Effector CD8-positive, alpha-beta T cell (primary cell): Measurements from ENCODE around the gene TMEM130.

Source experiments
- DNase-seq: peaks from one replicate; lab custom pipeline; 2025; lab: John Stamatoyannopoulos, UW

Gene TMEM130

DNA sequence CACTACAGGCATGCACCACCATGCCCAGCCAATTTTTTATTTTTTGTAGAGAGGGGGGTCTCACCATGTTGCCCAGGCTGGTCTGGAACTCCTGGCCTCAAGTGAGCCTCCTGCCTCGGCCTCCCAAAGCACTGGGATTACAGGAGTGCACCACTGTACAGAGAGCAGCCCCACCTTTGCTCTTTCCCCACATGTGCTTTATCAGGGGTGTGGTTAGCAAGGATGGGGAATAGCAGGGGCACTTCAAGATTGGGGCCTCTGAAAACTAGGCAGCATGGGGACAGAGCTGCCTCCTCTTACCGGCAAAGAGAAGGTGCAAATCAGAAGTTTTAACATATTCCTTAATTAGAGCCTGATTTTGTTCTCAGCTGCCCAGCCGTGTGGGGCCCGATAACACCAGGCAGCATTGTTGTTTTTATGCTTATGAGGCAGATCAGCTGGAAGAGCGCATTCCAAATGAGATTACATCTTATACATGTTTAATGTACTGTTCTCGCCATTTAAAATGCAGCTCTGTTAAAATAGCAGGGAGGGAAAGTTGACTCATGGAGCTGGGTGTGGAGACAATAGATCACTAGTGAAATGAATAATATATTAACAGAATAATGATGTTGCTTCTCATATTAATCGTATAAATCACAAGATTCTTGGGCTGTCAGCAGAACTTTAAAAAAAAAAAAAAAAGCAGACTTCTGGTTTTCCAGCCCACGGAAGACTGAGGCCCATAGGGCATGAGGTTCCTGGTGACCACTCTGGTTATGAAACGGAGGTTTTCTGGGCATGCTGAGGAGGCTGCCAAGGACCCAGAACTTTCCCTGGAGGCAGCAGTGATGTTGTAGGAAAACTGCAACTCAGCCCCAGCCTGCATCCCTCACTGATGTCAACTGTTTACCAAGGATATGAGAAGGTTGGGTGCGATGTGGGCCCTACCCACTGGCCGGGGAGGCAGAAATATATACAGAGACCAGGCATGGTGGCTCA, 62.5 kb downstream of the TMEM130 start:
- DNase-seq, result no peak

DNA sequence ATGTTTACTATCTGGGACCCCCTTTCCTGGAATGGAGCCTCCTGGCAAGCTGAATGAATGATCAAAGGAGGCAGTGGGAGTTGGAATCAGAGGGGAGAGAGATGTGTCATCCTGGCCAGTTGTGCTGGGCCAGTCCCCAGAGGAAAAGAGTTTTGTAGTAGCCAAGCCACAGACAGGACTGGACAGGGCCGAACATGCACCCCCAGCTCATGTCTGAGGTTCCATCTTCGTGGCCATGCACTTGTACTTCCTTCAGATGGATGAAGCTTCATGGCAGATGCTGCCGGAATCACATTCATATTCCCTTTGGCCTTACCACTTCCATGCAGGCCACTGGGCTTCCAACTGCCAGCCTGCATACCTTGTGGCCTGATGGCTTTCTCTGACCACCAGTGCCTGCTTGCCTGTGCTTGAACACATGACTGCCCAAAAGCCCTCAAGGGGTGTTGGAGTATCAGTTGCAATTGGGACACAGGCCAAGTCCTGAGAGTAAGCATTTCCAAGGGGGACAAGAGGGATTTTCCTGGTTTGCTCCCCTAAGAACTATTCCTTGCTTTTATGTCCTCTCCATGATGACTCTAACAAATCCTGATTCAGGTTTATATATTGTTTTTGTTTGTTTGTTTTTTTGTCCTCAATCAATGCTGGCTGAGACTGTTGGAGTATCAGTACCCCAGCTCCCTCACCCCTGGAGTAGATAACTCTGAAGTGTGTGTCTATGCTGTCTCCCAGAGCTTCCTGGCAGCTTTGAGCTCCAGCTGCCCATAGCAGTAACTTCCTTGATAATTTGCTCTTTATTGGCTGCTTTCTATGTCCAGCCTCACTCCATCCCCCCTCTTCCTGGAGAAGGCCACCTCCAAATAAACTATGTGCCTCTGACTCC, 63.6 kb downstream of the TMEM130 start:
- DNase-seq, result no peak

DNA sequence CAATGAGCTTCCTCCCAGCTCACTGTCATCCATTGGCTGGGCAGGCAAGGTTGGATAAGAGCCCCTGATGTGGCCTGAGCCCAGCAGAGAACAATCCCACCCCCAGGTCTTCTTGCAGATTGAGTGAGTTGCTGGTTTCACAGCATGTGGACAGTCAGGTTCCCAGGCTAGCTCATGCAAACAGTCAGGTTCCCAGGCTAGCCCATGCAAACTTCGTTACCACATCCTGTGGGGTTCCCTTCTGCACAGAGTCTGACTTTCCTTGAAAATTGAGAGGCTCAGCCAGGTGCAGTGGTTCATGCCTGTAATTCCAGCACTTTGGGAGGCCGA, 67.1 kb downstream of the TMEM130 start:
- DNase-seq, result no peak

DNA sequence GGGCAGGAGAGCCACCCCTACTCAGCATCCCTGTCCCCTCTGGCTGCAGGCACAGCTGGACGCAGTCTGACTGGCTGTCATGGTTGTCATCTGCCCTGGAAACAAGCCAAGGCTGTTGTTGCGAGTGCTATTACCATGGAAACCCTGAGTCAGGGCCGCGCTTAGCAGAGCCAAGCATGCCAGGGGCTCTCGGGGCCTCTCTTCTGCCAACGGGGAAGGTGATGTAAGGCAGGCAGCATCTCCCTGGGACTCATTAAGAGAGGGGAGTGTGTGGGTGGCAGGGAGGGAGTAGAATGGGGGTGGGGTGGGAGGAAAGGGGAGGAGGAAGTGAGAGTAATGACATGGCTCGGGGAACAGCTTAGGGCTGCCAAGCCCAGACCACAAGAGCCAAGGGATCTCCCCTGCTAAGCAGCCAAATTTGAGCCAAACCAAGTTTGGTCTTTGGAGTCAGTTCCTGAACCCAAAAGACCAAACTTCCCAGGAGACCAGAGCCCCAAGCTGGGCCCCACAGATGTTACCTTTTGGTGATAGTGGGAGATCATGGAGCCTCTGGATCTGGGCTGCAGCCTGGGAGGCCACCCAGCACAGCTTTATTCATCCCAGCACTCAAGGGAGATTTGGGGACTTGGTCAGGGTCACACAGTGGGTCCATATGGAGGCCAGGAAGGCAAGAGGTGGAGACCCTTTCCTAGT, 67.6 kb downstream of the TMEM130 start:
- no peak for DNase-seq

DNA sequence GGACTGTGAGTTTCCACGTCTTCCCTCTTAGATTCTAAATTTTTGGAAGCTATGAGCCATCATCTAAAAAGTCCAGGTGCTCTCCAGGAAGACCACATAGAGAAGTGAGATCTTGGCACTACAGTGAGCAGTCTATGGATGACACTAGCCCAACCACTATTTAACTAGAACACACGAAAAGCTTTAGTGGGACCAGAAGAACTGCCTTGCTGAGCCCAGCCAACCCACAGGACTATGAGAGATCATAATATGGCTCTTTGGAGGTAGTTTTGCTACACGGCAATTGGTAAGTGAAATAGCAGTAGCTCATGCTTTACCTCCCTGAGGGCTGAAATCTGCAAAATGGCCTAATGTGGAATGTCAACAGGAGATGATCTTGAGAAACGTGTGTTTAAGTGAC, 68.8 kb downstream of the TMEM130 start:
- no peak for DNase-seq

DNA sequence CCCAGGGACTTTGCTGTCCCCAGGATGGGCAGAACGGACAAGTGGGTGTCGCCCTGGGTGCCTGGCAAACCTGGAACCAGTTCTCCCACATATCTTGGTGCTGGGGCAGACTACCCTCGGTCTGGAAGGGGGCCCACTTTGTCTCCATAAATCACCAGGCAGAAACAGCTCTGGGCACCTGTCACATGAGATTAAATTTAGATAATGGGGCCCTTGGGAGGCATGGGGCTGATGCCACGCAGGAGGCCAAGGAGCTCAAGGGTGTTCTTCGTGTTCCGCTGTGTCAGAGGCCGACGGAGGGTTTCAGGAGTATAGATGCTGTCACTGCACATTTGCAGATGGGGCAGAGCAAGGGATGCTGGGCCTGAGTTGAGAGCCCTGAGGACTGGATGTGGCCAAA, 72.7 kb downstream of the TMEM130 start:
- no peak for DNase-seq
